HG02588 (cell line): Measurements from ENCODE around the gene PARP6.
"Not testable (repeated sequence)": the region's sequence is repeated elsewhere in the genome, so short reads cannot be mapped to it uniquely, and the experiment has no call there.

Source experiments
- ATAC-seq: cut with Tn5 transposase; IDR thresholded peaks from one replicate; pipeline ENCODE4 v1.9.1; 2021; ENCODE audit warnings: mild to moderate bottlenecking, moderate library complexity; ENCODE audit not compliant: unreplicated experiment

The PARP6 gene

GRCh38 chr15:72281713-72282112 is 9.4 kb upstream of the PARP6 start:
- no peak for ATAC-seq

- no peak for ATAC-seq
These were observed 8.4 kb upstream of the PARP6 start for GRCh38 chr15:72280751-72281150.

GRCh38 chr15:72278737-72279136 is 6.4 kb upstream of the PARP6 start:
- ATAC-seq = no peak

GRCh38 chr15:72276326-72276700 is 4.0 kb upstream of the PARP6 start:
- no peak for ATAC-seq

- ATAC-seq = not testable (repeated sequence)
These were observed 3.4 kb upstream of the PARP6 start for GRCh38 chr15:72275635-72276325.

GRCh38 chr15:72272997-72273352 is 621 bp upstream of the PARP6 start:
- no peak for ATAC-seq

GRCh38 chr15:72271895-72272212 is 500 bp downstream of the PARP6 start:
- ATAC-seq = no peak

- ATAC-seq = no peak
These were observed 1.1 kb downstream of the PARP6 start for GRCh38 chr15:72271221-72271620.

- no peak for ATAC-seq
These were observed 2.6 kb downstream of the PARP6 start for GRCh38 chr15:72269739-72270138.

- no peak for ATAC-seq
These were observed 7.3 kb downstream of the PARP6 start for GRCh38 chr15:72265031-72265430.

GRCh38 chr15:72252663-72253299 is 19.6 kb downstream of the PARP6 start:
- no peak for ATAC-seq

- ATAC-seq = no peak
These were observed 23.1 kb downstream of the PARP6 start for GRCh38 chr15:72249142-72249810.

- no peak for ATAC-seq
These were observed 23.8 kb downstream of the PARP6 start for GRCh38 chr15:72248514-72248913.

- no peak for ATAC-seq
These were observed 29.5 kb downstream of the PARP6 start for GRCh38 chr15:72242775-72243370.

GRCh38 chr15:72239652-72240051 is 32.7 kb downstream of the PARP6 start:
- ATAC-seq = no peak

- ATAC-seq = no peak
These were observed 33.8 kb downstream of the PARP6 start for GRCh38 chr15:72238586-72238985.

- no peak for ATAC-seq
These were observed 34.5 kb downstream of the PARP6 start for GRCh38 chr15:72237853-72238224.

GRCh38 chr15:72237029-72237852 is 35.1 kb downstream of the PARP6 start:
- peak; percentile 59 for ATAC-seq

- no peak for ATAC-seq
These were observed 35.9 kb downstream of the PARP6 start for GRCh38 chr15:72236381-72237003.

GRCh38 chr15:72235298-72235697 is 37.1 kb downstream of the PARP6 start:
- no peak for ATAC-seq

- ATAC-seq = no peak
These were observed 38.6 kb downstream of the PARP6 start for GRCh38 chr15:72233769-72234168.
